Stimulated activated CD8-positive, alpha-beta memory T cell treated with anti-CD3 and anti-CD28 coated beads, Interleukin-12 subunit alpha, Interleukin-12 subunit beta, amount 100 ng/mL, for 24 hours (primary cell): Measurements from ENCODE around the gene HOTAIR.

ENCODE experiments used
- DNase-seq: peaks from one replicate; pipeline ENCODE4 v3.0.0-alpha.2; 2020; ENCODE audit errors: extremely low read depth

HOTAIR gene

GRCh38 chr12:53976172-53976822 lies 1.5 kb upstream of the HOTAIR start:
- no peak for DNase-seq

- no peak for DNase-seq
These were observed 862 bp upstream of the HOTAIR start for GRCh38 chr12:53975479-53976152.

- no peak for DNase-seq
These were observed 314 bp upstream of the HOTAIR start for GRCh38 chr12:53975064-53975471.

- DNase-seq, result no peak
These were observed 1.3 kb downstream of the HOTAIR start for GRCh38 chr12:53973236-53974042.

- DNase-seq, result no peak
These were observed 2.0 kb downstream of the HOTAIR start, which contains the start of gene HOXC11 for GRCh38 chr12:53972722-53973235. HOXC11 (plus strand) TSS chr12:53973126; CDS start chr12:53973242, 116 bp downstream.

GRCh38 chr12:53972152-53972702 lies 2.5 kb downstream of the HOTAIR start:
- no peak for DNase-seq

GRCh38 chr12:53971686-53972085 lies 3.1 kb downstream of the HOTAIR start:
- no peak for DNase-seq

- no peak for DNase-seq
These were observed 3.6 kb downstream of the HOTAIR start for GRCh38 chr12:53971129-53971528.

GRCh38 chr12:53970451-53970850 lies 4.3 kb downstream of the HOTAIR start:
- DNase-seq, result no peak

GRCh38 chr12:53969588-53970259 lies 5.0 kb downstream of the HOTAIR start:
- no peak for DNase-seq

- no peak for DNase-seq
These were observed 6.3 kb downstream of the HOTAIR start for GRCh38 chr12:53968214-53969127.

- no peak for DNase-seq
These were observed 7.3 kb downstream of the HOTAIR start for GRCh38 chr12:53967421-53967925.

- no peak for DNase-seq
These were observed 8.2 kb downstream of the HOTAIR start for GRCh38 chr12:53966385-53967133.

- no peak for DNase-seq
These were observed 8.7 kb downstream of the HOTAIR start for GRCh38 chr12:53966085-53966384.

GRCh38 chr12:53965281-53966084 lies 9.3 kb downstream of the HOTAIR start:
- DNase-seq, result no peak

- no peak for DNase-seq
These were observed 10.4 kb downstream of the HOTAIR start for GRCh38 chr12:53964315-53964713.

GRCh38 chr12:53963434-53964314 lies 11.1 kb downstream of the HOTAIR start:
- no peak for DNase-seq

- DNase-seq, result no peak
These were observed 11.7 kb downstream of the HOTAIR start for GRCh38 chr12:53963005-53963404.
